Body of pancreas (tissue), 4 donors: ENCODE data around the gene STX1B. TPM values are rescaled to one million over a fixed set of nuclear protein-coding genes. Genes with fewer than 3 reads are reported as not detected.

Source experiments
- ATAC-seq: fragments of 150-250 bp; one replicate; pipeline ENCODE4 v1.9.1; 2016
- DNase-seq, 4 donors: peaks; one replicate each; pipeline ENCODE4 v3.0.0-alpha.2; 2019
- H3K27ac ChIP-seq, 4 donors: fragments of 200-600 bp; sonication (generic); 1 replicate in 3 of 4; 2 replicates in 1 of 4; pipeline versions ENCODE4 v1.5.1 to v1.6.1; 2016 to 2019; ENCODE audit warnings: mild to moderate bottlenecking in 1 of 4, mixed read lengths in 1 of 4, moderate library complexity in 1 of 4
- H3K27me3 ChIP-seq, 2 donors: fragments of 200-600 bp; sonication (generic); one replicate each; pipeline ENCODE4 v1.6.0; 2016; ENCODE audit warnings: mild to moderate bottlenecking in 1 of 2
- H3K36me3 ChIP-seq, 2 donors: fragments of 200-600 bp; sonication (generic); replicated peaks in 1 of 2; 2 replicates each; pipeline ENCODE4 v1.5.1; 2016; ENCODE audit warnings: low read depth in 2 of 2; ENCODE audit not compliant: insufficient read depth in 1 of 2
- H3K4me1 ChIP-seq: fragments of 200-600 bp; sonication (generic); one replicate; pipeline ENCODE4 v1.6.0; 2016
- H3K4me3 ChIP-seq, 2 donors: fragments of 200-600 bp; sonication (generic); 1 replicate in 1 of 2; 2 replicates in 1 of 2; pipeline ENCODE4 v1.5.1; 2016 to 2019
- H3K9me3 ChIP-seq, 3 donors: fragments of 200-600 bp; sonication (generic); 1 replicate in 2 of 3; 2 replicates in 1 of 3; pipeline ENCODE4 v1.5.1; 2016
- POLR2A ChIP-seq, 3 donors: fragments of 450-650 bp; IDR thresholded peaks; one replicate each; pipeline ENCODE4 v1.6.1; 2016; ENCODE audit warnings: antibody characterized with exemption in 3 of 3, mild to moderate bottlenecking in 2 of 3
- WGBS, 2 donors: methylation state at CpG; one replicate each; pipeline ENCODE4 v1.1.5; 2017; 5-methylcytosine and 5-hydroxymethylcytosine counted together
- intact Hi-C: fragments of 100-400 bp; cut with DNase I; formaldehyde crosslinking; loops from one replicate; pipeline ENCODE4 v1.15.1; 2023
- total RNA-seq, 2 donors: library from RNA; depleted of rRNA; stranded (reverse); fragments of >200 nt; gene quantifications; one replicate each; pipeline ENCODE4 v1.1.0, GENCODE V29; 2016
- TF ChIP-seq, protein P1 (sequence below), 7 experiments: fragments of 450-650 bp in 4 of 7; fragments of 200-600 bp in 3 of 7; sonication (generic) in 3 of 7; IDR thresholded peaks; one replicate each; pipeline ENCODE4 v1.5.1; 2016 to 2019; ENCODE audit warnings: antibody characterized with exemption in 7 of 7

STX1B gene
- total RNA-seq, 2 donors from 2014 or later = 0.26 to 0.33 TPM

DNA sequence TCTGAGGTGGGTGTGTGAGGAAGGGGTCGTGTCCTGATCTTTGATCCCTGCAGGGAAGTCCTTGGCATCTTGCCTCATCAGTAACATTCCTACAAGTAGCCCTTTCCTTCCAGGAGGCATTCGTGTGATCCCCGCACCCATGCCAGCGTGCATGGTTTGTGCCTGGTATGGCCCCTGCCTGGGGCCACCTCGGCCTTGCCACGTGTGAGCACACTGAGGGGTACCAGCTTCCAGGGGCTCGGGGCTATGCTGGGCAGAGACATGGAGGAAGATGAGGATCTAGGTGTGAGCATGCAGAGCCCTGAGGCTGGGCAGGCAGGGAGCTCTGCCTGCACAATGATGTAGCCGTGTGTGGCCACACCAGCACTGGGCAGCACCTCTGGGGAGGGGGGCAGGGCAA lies 19.4 kb downstream of the STX1B start:
- peaks cover 8% of the 10 kb centered on the region for H3K4me1 ChIP-seq
- 74% methylated on average over 5 of the region's 8 CpGs; no CpG with 5 or more reads in 1 of the 2 donors for WGBS, 2 donors
- intact Hi-C loops = no loop called here
- H3K27me3 ChIP-seq = no peaks in the 10 kb centered on the region
- H3K27ac ChIP-seq = no peak overlapping the region
- H3K9me3 ChIP-seq = no peaks in the 10 kb centered on the region
- H3K4me3 ChIP-seq = no peak overlapping the region
- no peak for DNase-seq
- H3K36me3 ChIP-seq = peaks cover 0 to 2% of the 10 kb centered on the region in 2 donors
- ATAC-seq = no peak
- TF ChIP-seq, protein P1, sequence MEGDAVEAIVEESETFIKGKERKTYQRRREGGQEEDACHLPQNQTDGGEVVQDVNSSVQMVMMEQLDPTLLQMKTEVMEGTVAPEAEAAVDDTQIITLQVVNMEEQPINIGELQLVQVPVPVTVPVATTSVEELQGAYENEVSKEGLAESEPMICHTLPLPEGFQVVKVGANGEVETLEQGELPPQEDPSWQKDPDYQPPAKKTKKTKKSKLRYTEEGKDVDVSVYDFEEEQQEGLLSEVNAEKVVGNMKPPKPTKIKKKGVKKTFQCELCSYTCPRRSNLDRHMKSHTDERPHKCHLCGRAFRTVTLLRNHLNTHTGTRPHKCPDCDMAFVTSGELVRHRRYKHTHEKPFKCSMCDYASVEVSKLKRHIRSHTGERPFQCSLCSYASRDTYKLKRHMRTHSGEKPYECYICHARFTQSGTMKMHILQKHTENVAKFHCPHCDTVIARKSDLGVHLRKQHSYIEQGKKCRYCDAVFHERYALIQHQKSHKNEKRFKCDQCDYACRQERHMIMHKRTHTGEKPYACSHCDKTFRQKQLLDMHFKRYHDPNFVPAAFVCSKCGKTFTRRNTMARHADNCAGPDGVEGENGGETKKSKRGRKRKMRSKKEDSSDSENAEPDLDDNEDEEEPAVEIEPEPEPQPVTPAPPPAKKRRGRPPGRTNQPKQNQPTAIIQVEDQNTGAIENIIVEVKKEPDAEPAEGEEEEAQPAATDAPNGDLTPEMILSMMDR (IDR thresholded peaks at IDR 0.05) = no peak
- no peak for TF ChIP-seq POLR2A (IDR thresholded peaks at IDR 0.05)

DNA sequence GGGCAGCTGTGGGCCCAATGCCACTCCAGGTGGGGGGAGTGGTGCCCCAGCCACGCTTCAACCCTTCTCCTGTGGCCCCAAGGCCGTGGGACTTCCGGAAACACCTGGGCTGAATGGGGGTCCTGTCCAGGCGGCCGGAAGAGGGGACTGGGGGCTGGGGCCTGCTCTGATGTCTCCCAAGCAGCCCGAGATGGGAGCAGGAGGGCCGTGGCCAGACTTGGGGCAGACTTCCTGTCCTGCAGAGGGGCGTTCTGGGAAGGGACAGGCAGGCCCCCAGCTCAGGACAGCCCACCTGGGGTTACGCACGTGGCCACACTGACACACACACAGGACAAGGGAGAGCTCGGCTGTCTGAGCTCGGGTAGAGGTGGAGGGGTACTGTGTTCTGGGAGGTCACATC lies 20.3 kb downstream of the STX1B start:
- 70% methylated on average over 12 of the region's 12 CpGs; no CpG with 5 or more reads in 1 of the 2 donors for WGBS, 2 donors
- H3K27me3 ChIP-seq = no peaks in the 10 kb centered on the region
- ATAC-seq (no peak), DNase-seq (no peak)
- intact Hi-C loops = no loop called here
- no peak overlapping the region for H3K4me3 ChIP-seq
- H3K4me1 ChIP-seq = peaks cover 17% of the 10 kb centered on the region
- no peak for TF ChIP-seq POLR2A (IDR thresholded peaks at IDR 0.05)
- TF ChIP-seq, protein P1 (IDR thresholded peaks at IDR 0.05) = no peak
- no peaks in the 10 kb centered on the region for H3K9me3 ChIP-seq
- peaks cover 0 to 2% of the 10 kb centered on the region in 2 donors for H3K36me3 ChIP-seq
- H3K27ac ChIP-seq = no peak overlapping the region

DNA sequence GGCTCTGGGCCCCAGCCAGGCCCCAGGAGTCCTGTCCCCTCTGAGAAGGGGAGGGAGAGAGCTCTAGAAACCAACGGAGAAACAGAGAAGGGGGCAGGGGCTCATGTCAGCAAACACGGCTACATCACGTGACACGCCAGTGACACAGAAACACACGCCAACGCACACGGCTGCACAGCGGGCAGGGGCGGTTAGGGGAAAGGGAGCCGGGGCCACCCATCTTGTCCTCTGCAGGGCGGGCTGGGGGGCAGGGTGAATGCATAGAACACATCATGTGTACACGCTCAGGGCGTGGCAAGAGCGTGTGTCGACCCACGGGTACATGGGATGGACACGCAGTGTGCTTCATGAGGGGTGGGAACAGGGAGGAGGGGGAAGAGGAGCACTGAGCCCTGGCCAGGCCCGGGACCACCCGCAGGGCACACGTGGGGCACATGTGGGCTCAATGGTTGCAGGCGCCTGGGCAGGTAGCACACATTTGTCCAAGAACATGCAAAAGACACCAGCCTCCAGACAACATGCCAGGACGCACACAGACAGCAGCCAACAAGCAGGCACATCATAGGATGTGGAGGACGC lies 20.9 kb downstream of the STX1B start:
- no peaks in the 10 kb centered on the region for H3K9me3 ChIP-seq
- TF ChIP-seq POLR2A (IDR thresholded peaks at IDR 0.05) = no peak
- TF ChIP-seq, protein P1 (IDR thresholded peaks at IDR 0.05) = no peak
- peaks cover 0 to 2% of the 10 kb centered on the region in 2 donors for H3K36me3 ChIP-seq
- H3K4me3 ChIP-seq = no peak overlapping the region
- no peaks in the 10 kb centered on the region for H3K27me3 ChIP-seq
- WGBS, 2 donors = 71% methylated on average over 21 to 23 of the region's 23 CpGs
- DNase-seq (no peak), ATAC-seq (no peak)
- intact Hi-C loops = loop anchor here (10.0 kb wide), 2 partner anchors 155 to 875 kb away; no protein-coding TSS in a partner anchor
- H3K4me1 ChIP-seq = peaks cover 17% of the 10 kb centered on the region
- H3K27ac ChIP-seq = no peak overlapping the region

DNA sequence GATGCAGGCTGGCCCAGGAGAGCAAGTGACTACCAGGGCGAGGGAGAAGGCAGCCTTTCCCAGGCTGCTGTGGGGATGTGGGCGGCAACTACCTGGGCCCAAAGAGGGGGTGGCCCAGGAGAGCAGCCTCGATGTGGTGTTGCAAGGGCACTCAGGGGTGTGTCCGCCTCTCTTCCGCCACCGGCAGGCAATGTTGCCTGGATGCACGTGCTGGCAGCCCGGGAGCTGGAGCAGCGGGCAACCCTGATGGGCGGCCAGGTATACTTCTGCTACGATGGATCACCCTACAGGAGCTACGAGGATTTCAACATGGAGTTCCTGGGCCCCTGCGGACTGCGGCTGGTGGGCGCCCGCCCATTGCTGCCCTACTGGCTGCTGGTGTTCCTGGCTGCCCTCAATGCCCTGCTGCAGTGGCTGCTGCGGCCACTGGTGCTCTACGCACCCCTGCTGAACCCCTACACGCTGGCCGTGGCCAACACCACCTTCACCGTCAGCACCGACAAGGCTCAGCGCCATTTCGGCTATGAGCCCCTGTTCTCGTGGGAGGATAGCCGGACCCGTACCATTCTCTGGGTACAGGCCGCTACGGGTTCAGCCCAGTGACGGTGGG lies 22.8 kb downstream of the STX1B start:
- Histone ChIP-seq H3K4me3 (no peak overlapping the region), H3K36me3 (peaks cover 0 to 2% of the 10 kb centered on the region in 2 donors), H3K9me3 (no peaks in the 10 kb centered on the region), H3K4me1 (peaks cover 17% of the 10 kb centered on the region), H3K27me3 (no peaks in the 10 kb centered on the region), H3K27ac (no peak overlapping the region)
- no peak for TF ChIP-seq POLR2A (IDR thresholded peaks at IDR 0.05)
- TF ChIP-seq, protein P1 (IDR thresholded peaks at IDR 0.05) = no peak
- no peak for DNase-seq
- no peak for ATAC-seq
- intact Hi-C loops = loop anchor here (10.0 kb wide), 2 partner anchors 157 to 877 kb away; no protein-coding TSS in a partner anchor
- WGBS, 2 donors = 92 to 98% methylated on average over 16 to 28 of the region's 30 CpGs
